GM19193 (cell line): ENCODE measurements around the gene ASB1.

Source experiments
- POLR2A ChIP-seq: IDR thresholded peaks from 4 replicates; pipeline ENCODE4 v1.6.1; 2011; ENCODE audit not compliant: insufficient read depth, insufficient read length; ENCODE audit errors: extremely low read depth

The ASB1 gene, protein sequence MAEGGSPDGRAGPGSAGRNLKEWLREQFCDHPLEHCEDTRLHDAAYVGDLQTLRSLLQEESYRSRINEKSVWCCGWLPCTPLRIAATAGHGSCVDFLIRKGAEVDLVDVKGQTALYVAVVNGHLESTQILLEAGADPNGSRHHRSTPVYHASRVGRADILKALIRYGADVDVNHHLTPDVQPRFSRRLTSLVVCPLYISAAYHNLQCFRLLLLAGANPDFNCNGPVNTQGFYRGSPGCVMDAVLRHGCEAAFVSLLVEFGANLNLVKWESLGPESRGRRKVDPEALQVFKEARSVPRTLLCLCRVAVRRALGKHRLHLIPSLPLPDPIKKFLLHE

DNA sequence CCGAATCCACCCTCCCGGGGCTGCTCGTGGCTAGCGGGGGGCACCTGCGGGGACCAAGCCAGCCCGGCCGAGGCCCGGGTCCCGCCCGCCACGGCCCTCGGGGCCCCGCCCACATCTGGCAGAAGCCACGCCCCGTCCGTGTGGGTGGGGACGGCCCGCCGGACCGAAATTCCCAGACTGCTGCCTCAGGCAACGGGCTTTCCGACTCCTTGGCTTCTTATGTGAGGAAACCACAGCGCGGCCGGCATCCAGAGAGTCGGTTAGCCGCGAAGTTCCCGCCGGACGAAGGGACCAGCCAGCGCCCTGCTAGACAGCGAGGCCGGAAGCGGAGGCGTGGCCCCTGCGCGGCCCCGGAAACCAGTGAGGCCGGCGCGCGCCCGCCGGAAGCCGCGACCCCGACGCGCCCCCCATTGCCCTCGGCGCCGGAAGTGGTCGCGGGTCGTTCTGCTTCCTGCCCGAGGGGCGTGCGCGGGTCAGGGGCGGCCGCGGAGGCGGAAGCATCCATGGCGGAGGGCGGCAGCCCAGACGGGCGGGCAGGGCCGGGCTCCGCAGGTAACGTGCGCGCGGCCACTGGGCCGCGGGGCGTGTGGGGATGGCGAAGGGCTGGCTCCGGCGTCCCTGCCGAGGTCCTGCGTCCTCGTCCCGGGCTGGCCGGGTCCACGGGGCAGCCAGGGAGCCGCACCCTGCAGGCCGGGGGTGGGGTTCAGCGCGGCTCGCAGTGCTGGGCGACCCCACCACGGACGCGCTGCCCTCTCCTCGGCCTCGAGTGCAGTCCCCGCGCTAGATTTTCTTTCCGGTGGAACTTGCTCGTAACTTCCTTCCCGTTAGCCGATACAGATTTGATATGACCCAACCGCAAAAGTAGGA, at the start of gene ASB1:
ASB1 (plus strand) TSS at position 360 of the 867 bp plus-strand sequence; CDS start at position 504, 144 bp downstream.
- peak; percentile 94 for TF ChIP-seq POLR2A

DNA sequence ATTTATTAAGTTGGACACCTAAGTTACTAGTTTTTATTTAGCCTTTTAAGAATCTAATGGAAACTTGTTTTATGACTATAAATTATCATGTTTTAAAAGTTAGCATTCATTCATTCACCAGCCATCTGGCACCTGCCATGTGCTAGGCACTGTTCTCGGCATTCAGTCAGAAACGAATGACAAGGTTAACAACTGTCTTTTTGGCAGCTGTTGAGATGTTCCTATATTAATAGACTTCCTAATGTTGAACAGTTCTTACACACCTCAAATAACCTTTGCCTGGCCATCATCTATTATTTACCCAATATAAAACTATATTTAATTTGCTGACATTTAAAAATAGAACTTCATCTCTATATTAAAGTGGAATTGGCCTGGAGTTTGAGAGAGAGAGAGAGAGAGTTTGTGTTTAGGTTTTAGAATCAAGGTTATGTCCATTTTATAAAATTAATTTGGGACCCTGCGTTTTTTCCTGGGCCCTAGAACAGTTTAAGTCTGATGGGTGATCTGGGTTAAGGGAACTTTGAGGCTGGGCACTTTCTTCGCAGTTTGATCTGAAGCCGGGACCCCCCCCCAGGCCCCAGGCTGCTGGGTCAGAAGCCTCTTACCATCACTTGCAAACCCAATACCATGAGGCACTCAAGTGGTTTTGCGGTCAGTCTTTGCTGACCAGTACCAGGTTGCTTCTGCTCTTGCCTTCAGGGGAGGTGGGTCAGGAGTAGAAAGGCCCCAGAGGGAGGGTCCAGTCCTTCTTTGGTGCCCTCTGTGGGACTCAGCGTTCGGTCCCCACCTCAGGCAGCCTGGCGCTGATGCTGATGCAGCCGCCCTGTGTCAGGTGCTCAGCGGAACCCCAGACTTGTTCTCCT, 48.3 kb upstream of the ASB1 start:
- no peak for TF ChIP-seq POLR2A

DNA sequence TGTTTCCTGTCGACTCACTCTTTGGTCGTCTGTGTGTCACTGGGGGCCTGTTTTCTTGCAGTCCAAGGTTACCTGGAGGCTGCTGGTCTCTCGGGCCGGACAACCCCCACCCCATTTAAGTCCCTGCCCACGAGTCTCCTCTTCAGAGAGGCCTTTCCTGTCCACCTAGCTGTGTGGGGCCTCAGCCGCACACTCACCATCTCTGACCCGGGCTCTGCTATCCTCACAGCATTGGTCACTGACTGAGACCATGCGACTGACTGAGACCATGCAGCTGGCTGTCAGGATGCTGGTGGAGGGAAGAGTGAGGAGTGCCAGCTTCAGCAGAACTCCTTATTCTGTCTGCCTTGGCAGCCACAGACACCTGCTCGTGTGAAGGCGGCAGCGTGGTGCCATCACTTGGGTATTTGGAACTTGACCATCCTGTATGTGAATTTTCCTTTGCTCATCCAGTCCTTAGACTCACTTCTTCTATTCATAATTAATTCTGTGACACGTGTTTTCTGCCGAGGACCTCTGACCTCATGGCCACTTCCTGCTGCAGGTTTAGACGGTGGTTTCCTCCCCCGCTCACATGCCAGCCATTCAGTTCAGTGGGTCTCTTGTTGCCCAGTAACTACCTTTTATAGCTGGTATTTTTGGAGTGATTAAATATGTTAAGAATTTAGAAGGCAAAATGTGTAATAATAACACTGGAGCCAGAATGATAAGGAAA, 47.5 kb upstream of the ASB1 start:
- no peak for TF ChIP-seq POLR2A

DNA sequence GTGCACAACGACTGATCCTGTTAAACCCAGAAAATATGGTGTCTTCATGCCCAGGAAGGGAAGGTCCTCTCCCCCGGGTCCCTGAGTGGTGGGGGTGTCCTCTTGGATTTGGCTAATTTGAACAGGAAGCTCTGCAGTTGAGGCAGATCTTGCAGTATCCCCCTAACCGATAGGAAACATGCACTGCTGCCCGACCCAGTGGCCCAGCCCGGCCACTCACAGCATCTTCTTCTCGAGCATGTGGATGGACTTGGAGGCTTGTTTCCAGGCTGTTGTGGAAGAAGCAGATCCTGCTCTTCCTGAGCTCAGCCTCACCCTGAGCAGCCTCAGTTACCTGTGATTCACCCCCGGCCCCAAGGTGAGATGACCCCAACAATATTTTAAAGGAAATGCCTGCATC, 46.4 kb upstream of the ASB1 start:
- TF ChIP-seq POLR2A: no peak

DNA sequence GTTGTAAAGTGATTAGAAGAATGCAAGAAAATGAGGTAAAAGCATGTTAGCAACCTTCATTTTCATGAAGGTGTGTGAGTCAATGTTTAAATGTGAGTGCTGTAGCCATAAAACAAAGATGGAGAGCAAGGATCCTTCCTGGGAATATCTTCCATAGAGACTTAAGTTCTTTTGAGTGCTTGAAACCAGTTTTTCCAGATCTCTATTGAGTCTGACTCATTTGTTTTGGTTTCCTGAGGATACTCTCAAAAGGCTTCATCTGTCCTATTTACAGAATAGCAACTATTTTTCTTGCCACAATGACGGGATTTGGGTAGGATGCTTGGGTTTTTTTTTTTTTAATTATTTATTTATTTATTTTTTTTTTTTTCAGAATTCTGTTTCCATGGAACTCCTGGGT, 45.9 kb upstream of the ASB1 start:
- no peak for TF ChIP-seq POLR2A

DNA sequence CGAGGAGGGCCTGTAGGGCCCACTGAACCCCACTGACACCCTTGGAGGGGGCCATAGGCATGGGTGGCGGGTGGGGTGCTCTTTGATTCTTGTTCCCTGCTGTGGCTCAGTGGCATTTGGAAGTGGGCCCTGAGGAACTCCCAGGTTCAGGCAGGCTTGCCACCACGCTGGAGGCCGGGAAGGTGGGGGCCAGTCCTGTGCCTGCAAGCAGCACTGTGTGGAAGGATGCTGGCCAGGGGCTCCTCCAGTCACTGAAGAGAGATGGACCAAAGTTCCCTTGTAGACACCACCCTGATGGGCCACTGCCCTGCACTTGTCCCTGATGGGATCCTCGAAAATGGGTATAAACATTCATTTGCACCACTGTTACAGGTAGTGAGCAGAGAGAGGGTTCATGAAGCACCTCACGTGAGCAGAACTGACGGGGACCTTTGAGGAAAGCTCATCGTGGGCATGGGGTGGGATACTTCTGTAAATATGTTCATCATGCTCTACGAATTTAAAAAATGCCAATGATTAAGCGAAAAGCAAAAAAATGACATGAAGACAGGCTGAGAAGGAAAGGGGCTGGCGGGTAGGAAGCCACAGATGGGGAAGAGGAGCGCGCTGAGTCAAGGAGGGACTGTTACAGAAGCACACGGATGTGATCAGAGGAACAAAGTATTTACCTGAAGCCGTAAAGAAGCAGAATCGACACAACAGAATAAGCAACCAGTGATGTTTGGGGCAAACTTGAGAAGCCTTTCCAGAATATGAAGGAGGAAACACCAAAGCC, 45.2 kb upstream of the ASB1 start:
- no peak for TF ChIP-seq POLR2A

DNA sequence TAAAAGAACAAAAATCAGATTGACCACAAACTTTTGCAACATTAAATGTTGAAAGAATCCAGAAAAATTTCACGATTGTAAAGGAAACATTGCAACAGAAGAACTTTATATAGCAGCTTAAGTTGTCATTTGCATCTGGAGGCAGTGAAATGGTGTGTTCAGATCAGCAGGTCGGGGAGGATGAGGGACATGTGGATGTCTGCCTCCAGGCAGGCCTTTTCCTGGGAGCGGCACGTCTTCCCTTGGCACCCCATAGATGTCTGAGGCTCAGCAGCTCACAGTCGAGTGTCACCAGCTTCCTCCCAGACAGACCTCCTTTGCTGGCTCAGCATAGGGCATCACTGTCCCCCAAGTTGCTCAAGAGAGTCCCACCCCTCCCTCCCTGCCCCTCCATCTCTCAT, 44.3 kb upstream of the ASB1 start:
- no peak for TF ChIP-seq POLR2A

DNA sequence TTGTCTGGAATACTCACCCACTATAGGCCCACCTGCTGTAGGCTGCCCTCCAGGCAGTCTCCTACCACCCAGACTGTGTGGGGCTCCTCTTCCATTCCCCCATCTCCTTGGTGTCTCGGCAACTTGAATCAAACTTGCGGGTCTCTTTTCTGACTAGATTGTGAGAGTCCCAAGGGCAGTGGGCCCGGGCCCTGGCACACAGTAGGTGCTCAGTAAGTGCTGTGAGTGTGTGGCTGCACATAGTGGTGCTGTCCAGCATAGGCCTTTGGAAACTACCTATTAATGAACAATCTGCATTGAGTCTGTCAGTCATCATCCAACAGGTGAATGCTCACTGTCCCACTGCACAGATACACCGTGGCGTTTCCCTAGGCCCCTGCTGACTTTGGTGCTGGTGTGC, 43.6 kb upstream of the ASB1 start:
- TF ChIP-seq POLR2A: no peak

DNA sequence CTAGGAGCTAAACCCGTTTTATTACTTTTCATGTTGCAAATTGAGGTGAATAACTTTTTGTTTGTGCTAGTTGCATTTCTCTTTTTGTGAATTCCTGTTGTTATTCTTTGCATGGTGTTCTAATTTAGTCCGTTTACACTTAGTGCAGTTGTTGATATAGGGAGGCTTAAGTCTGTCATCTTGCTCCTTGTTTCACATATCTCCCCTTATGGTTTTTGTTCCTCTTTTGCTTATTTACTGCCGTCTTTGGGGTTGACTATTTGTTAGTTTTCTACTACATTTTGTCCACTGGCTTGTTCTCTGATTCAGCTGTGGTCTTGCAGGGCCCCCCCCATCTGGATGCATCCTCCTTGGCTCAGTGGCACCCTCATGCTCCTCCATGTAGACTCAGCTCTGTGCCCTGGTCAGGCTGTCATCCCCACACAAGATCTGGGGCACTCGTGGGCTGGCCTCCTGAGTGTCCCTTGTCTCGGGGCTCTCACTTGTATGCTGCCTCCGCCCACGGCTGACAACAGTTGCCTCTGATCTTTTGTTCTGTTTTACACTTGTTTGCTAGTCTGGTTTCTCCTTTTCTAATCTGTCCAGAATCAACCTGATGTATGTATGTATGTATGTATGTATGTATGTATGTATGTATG, 42.9 kb upstream of the ASB1 start:
- no peak for TF ChIP-seq POLR2A

DNA sequence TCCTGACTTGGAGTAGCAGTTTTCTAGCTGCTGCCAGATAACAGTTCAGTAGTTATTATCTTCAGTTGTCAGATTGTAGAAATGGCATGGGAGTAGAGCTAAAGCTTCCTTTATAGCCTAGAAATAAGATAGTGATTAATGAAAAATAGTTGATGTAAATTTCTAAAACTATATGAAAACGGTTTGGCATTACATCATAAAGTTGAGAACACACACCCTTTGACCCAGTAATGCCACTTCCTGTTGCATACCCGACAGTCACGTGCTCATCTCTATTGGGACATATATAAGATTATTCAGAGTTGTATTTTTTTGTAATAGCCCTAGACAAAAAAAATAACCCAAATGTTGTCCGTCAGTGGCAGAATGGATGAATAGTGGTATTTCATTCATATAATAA, 39.4 kb upstream of the ASB1 start:
- no peak for TF ChIP-seq POLR2A

DNA sequence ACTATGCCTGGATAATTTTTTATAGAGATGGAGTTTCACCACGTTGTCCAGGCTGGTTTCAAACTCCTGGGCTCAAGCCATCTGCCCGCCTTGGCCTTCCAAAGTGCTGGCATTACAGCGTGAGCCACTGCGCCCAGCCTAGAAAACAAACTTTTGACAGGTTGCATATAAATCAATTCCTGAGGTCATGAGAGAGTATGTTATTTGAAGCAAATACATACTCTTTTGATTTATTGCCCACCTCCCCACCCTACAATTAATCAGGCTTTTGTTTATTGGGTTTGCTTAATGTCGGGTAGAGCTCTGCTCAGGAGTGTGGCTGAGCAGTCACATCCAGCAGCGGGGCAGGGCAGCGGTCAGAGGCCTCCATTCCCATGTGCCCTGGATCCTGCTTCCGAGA, 37.9 kb upstream of the ASB1 start:
- TF ChIP-seq POLR2A: no peak

DNA sequence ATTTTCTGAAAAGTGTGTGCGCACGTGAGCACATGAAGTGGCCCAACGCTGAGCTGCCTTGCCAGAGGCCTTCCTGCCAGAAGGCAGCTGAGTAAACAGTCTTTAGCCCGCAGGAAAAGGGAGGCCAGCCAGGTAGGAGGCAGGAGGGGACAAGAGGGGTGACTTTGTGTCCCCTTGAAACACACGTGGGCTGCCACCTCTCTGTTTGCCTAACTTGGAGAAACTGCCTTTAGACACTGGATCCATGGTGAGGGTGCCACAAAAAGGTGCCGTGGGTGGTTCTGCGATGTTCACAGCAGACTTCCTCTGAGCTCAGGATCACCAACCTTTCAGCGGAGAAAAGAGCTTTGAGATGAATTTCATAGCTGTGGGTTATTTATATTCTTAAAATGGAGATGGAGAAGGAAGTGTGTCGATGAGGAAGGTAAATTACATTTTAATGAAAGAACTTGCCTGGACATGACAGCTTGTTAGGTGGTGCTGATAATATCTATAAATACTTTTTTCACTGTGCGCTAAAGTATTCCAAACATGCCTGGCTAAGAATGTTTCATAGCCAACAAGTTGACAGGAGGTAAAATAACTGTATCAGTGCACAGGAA, 36.6 kb upstream of the ASB1 start:
- TF ChIP-seq POLR2A: no peak
